Stimulated activated CD4-positive, alpha-beta T cell treated with anti-CD3 and anti-CD28 coated beads, Interleukin-12 subunit alpha, Interleukin-12 subunit beta, amount 100 ng/mL, for 48 hours (primary cell): ENCODE data around the gene ESRP2.

Experiments used
- DNase-seq, 3 donors: peaks; one replicate each; pipeline ENCODE4 v3.0.0-alpha.2; 2020; ENCODE audit warnings: low read depth in 2 of 3, low spot score in 1 of 3

The ESRP2 gene

GRCh38 chr16:68235887-68236136 is at the start of gene ESRP2:
TSS of gene ESRP2 (minus strand) at chr16:68236127. CDS start at chr16:68236045, 82 bp downstream.
- DNase-seq: no peak

GRCh38 chr16:68285683-68286082 is 49.8 kb upstream of the ESRP2 start:
- DNase-seq: no peak

GRCh38 chr16:68284847-68285246 is 48.9 kb upstream of the ESRP2 start:
- no peak for DNase-seq

GRCh38 chr16:68283801-68284598 is 48.1 kb upstream of the ESRP2 start:
- no peak for DNase-seq

GRCh38 chr16:68283346-68283745 is 47.4 kb upstream of the ESRP2 start:
- no peak for DNase-seq

GRCh38 chr16:68282064-68282452 is 46.1 kb upstream of the ESRP2 start:
- no peak for DNase-seq

GRCh38 chr16:68281368-68282063 is 45.6 kb upstream of the ESRP2 start:
- no peak for DNase-seq

GRCh38 chr16:68279726-68280558 is 44.0 kb upstream of the ESRP2 start:
- DNase-seq: no peak

GRCh38 chr16:68276223-68276622 is 40.3 kb upstream of the ESRP2 start:
- DNase-seq: no peak

- DNase-seq: no peak
Measured at GRCh38 chr16:68275611-68276191, 39.8 kb upstream of the ESRP2 start.

- DNase-seq: no peak
Measured at GRCh38 chr16:68274441-68274840, 38.5 kb upstream of the ESRP2 start.

GRCh38 chr16:68273896-68274295 is 38.0 kb upstream of the ESRP2 start:
- DNase-seq: no peak

GRCh38 chr16:68273459-68273858 is 37.5 kb upstream of the ESRP2 start:
- DNase-seq: no peak

GRCh38 chr16:68272507-68273209 is 36.7 kb upstream of the ESRP2 start:
- DNase-seq: no peak

- no peak for DNase-seq
Measured at GRCh38 chr16:68270353-68270752, 34.4 kb upstream of the ESRP2 start.

- DNase-seq: no peak
Measured at GRCh38 chr16:68269793-68270192, 33.9 kb upstream of the ESRP2 start.

GRCh38 chr16:68267612-68268405 is 31.9 kb upstream of the ESRP2 start:
- no peak for DNase-seq

GRCh38 chr16:68265078-68265920 is 29.4 kb upstream of the ESRP2 start:
- DNase-seq: peak; percentile 38 to 46 (median 43)
